ENCODE data around the gene RNF5. TPM values are rescaled to one million over a fixed set of nuclear protein-coding genes. Genes with fewer than 3 reads are reported as not detected.
"Not testable (repeated sequence)": the region's sequence is repeated elsewhere in the genome, so short reads cannot be mapped to it uniquely, and the experiment has no call there.

RNF5 gene
- total RNA-seq (10 to 100 TPM; 38.6 to 40.0 TPM), polyA plus RNA-seq (100 to 1,000 TPM; 102 to 117 (median 102) TPM), total RNA-seq (10.8 to 30.1 (median 24.9) reads per million in 6 experiments)

GRCh38 chr6:32177788-32178546, at the start of gene RNF5:
RNF5 (plus strand) TSS chr6:32178405; CDS start chr6:32178512, 107 bp downstream.
- Mint-ChIP-seq H3K27ac (peak within 1 kb of the TSS; percentile 95 to 100 (median 98)), H3K4me1 (peaks cover 45 to 84% (median 77%) of the 10 kb centered on the region in 4 donors), H3K27me3 (no peaks in the 10 kb centered on the region), H3K36me3 (peaks cover 0 to 42% (median 4%) of the 10 kb centered on the region in 3 donors), H3K4me3 (peak within 1 kb of the TSS; percentile 88 to 100 (median 94)), H3K9me3 (no peaks in the 10 kb centered on the region)
- DNase-seq (peak; percentile 81 to 99 (median 96)), ATAC-seq (peak; percentile 84 to 85)
- POLR2A ChIA-PET, result interaction anchor here (0.7 to 9.4 kb wide), 8 partner anchors 14 to 794 kb away, joined by 3 to 303 read pairs (median 10); partner anchors contain the start of genes ATF6B, EGFL8, FKBPL and GPSM3

- POLR2A ChIA-PET, result interaction anchor here (0.6 to 6.7 kb wide), 14 partner anchors 10 to 880 kb away, joined by 3 to 116 read pairs (median 6); partner anchors contain the start of genes AGPAT1, CSNK2B, DDX39B and GPANK1
- H3K9me3 Mint-ChIP-seq, result no peaks in the 10 kb centered on the region
- peak overlapping the region; percentile 90 to 99 (median 97) for H3K27ac Mint-ChIP-seq
- peaks cover 26 to 55% (median 54%) of the 10 kb centered on the region in 4 donors for H3K4me1 Mint-ChIP-seq
- DNase-seq (peak in 1 of 10 donors; percentile 37), ATAC-seq (no peak)
- H3K36me3 Mint-ChIP-seq, result peaks cover 5 to 24% (median 10%) of the 10 kb centered on the region in 3 donors
- peak overlapping the region in 9 of 10 donors; percentile 96 to 100 (median 98) for H3K4me3 Mint-ChIP-seq
- H3K27me3 Mint-ChIP-seq, result peaks cover 0 to under 1% (median 0%) of the 10 kb centered on the region in 5 donors
Observed at GRCh38 chr6:32128751-32129296, 49.4 kb upstream of the RNF5 start.

- H3K27ac Mint-ChIP-seq, result peak overlapping the region; percentile 90 to 99 (median 95)
- H3K36me3 Mint-ChIP-seq, result peaks cover 5 to 17% (median 5%) of the 10 kb centered on the region in 3 donors
- peaks cover 23 to 49% (median 49%) of the 10 kb centered on the region in 4 donors for H3K4me1 Mint-ChIP-seq
- DNase-seq, result peak in 1 of 10 donors; percentile 59
- POLR2A ChIA-PET, result interaction anchor here (0.6 to 6.7 kb wide), 13 partner anchors 11 to 843 kb away, joined by 3 to 116 read pairs (median 4); partner anchors contain the start of genes AGPAT1, GPSM3, PBX2 and PRRT1
- H3K27me3 Mint-ChIP-seq, result peaks cover 0 to 3% (median 0%) of the 10 kb centered on the region in 5 donors
- peak overlapping the region; percentile 90 to 98 (median 95) for H3K4me3 Mint-ChIP-seq
- ATAC-seq, result no peak
- no peaks in the 10 kb centered on the region for H3K9me3 Mint-ChIP-seq
Observed at GRCh38 chr6:32129297-32130088, 48.7 kb upstream of the RNF5 start.

- H3K27ac Mint-ChIP-seq, result peak overlapping the region in 3 of 10 donors; percentile 25 to 68 (median 50)
- POLR2A ChIA-PET, result interaction anchor here (0.9 to 6.7 kb wide), 5 partner anchors 21 to 159 kb away, joined by 3 to 116 read pairs (median 21); partner anchors contain the start of genes AGPAT1, DXO, GPSM3 and PBX2
- DNase-seq (peak in 1 of 10 donors; percentile 27), ATAC-seq (no peak)
- H3K27me3 Mint-ChIP-seq, result peaks cover 0 to 3% (median 0%) of the 10 kb centered on the region in 5 donors
- peak overlapping the region; percentile 9 to 72 (median 50) for H3K4me3 Mint-ChIP-seq
- peaks cover 17 to 38% (median 37%) of the 10 kb centered on the region in 4 donors for H3K4me1 Mint-ChIP-seq
- H3K9me3 Mint-ChIP-seq, result no peaks in the 10 kb centered on the region
- H3K36me3 Mint-ChIP-seq, result peaks cover 0 to 6% (median 0%) of the 10 kb centered on the region in 3 donors
Observed at GRCh38 chr6:32131439-32131948, 46.7 kb upstream of the RNF5 start.

GRCh38 chr6:32132110-32132509, 46.1 kb upstream of the RNF5 start:
- peak overlapping the region in 2 of 10 donors; percentile 11 to 22 for H3K27ac Mint-ChIP-seq
- H3K36me3 Mint-ChIP-seq, result peaks cover 0 to 3% (median 0%) of the 10 kb centered on the region in 3 donors
- POLR2A ChIA-PET, result interaction anchor here (0.9 to 6.7 kb wide), 2 partner anchors 23 to 61 kb away, joined by 3 to 116 read pairs; partner anchors contain the start of genes GPSM3 and PBX2
- peaks cover 0 to 3% (median 0%) of the 10 kb centered on the region in 5 donors for H3K27me3 Mint-ChIP-seq
- peak in 1 of 10 donors; percentile 15 for DNase-seq
- no peaks in the 10 kb centered on the region for H3K9me3 Mint-ChIP-seq
- ATAC-seq, result no peak
- peak overlapping the region in 4 of 10 donors; percentile 6 to 54 (median 27) for H3K4me3 Mint-ChIP-seq
- peaks cover 12 to 32% (median 31%) of the 10 kb centered on the region in 4 donors for H3K4me1 Mint-ChIP-seq

GRCh38 chr6:32133786-32134185, 44.4 kb upstream of the RNF5 start:
- ATAC-seq (no peak), DNase-seq (no peak)
- H3K27me3 Mint-ChIP-seq, result peaks cover 0 to 3% (median 0%) of the 10 kb centered on the region in 5 donors
- no peak overlapping the region for H3K4me3 Mint-ChIP-seq
- H3K4me1 Mint-ChIP-seq, result peaks cover 5 to 16% (median 15%) of the 10 kb centered on the region in 4 donors
- H3K36me3 Mint-ChIP-seq, result no peaks in the 10 kb centered on the region
- POLR2A ChIA-PET, result no interaction called here
- H3K27ac Mint-ChIP-seq, result no peak overlapping the region
- H3K9me3 Mint-ChIP-seq, result no peaks in the 10 kb centered on the region

GRCh38 chr6:32137454-32137853, 40.8 kb upstream of the RNF5 start:
- POLR2A ChIA-PET, result no interaction called here

GRCh38 chr6:32139590-32139989, 38.6 kb upstream of the RNF5 start:
- POLR2A ChIA-PET, result interaction anchor here (2.0 kb wide), 1 partner anchor 10 kb away, joined by 4 read pairs; the partner anchor contains the start of gene FKBPL
- Mint-ChIP-seq H3K27ac (no peak overlapping the region), H3K4me3 (no peak overlapping the region), H3K36me3 (no peaks in the 10 kb centered on the region), H3K4me1 (peaks cover 0 to 2% (median 0%) of the 10 kb centered on the region in 4 donors), H3K27me3 (peaks cover 0 to 8% (median 5%) of the 10 kb centered on the region in 5 donors), H3K9me3 (no peaks in the 10 kb centered on the region)
- DNase-seq, result no peak
- ATAC-seq, result no peak

More at GRCh38 chr6:32137454-32137853, 40.8 kb upstream of the RNF5 start:
- H3K4me3 Mint-ChIP-seq, result no peak overlapping the region
- H3K4me1 Mint-ChIP-seq, result peaks cover 0 to 2% (median 0%) of the 10 kb centered on the region in 4 donors
- no peak for DNase-seq
- no peaks in the 10 kb centered on the region for H3K9me3 Mint-ChIP-seq
- no peaks in the 10 kb centered on the region for H3K36me3 Mint-ChIP-seq
- ATAC-seq, result no peak
- H3K27ac Mint-ChIP-seq, result peak overlapping the region in 3 of 10 donors; percentile 1 to 19 (median 6)
- peaks cover 0 to 10% (median 6%) of the 10 kb centered on the region in 5 donors for H3K27me3 Mint-ChIP-seq

- no peak overlapping the region for H3K27ac Mint-ChIP-seq
- no peak for ATAC-seq
- H3K27me3 Mint-ChIP-seq, result peaks cover 0 to 8% (median 5%) of the 10 kb centered on the region in 5 donors
- no peak overlapping the region for H3K4me3 Mint-ChIP-seq
- H3K36me3 Mint-ChIP-seq, result no peaks in the 10 kb centered on the region
- peaks cover 0 to 2% (median 0%) of the 10 kb centered on the region in 4 donors for H3K4me1 Mint-ChIP-seq
- POLR2A ChIA-PET, result interaction anchor here (0.6 to 2.0 kb wide), 2 partner anchors 10 to 1515 kb away, joined by 4 read pairs; partner anchors contain the start of gene FKBPL
- DNase-seq, result peak in 1 of 10 donors; percentile 2
- no peaks in the 10 kb centered on the region for H3K9me3 Mint-ChIP-seq
Observed at GRCh38 chr6:32140420-32141046, 37.7 kb upstream of the RNF5 start.

- H3K36me3 Mint-ChIP-seq, ATAC-seq, POLR2A ChIA-PET: not testable (repeated sequence)
Observed at GRCh38 chr6:32144238-32144637, 34.0 kb upstream of the RNF5 start.

GRCh38 chr6:32146287-32146686, 31.9 kb upstream of the RNF5 start:
- Mint-ChIP-seq H3K9me3 (no peaks in the 10 kb centered on the region), H3K27me3 (peaks cover 0 to 39% (median 9%) of the 10 kb centered on the region in 5 donors), H3K27ac (peak overlapping the region in 1 of 10 donors; percentile 1), H3K4me1 (peaks cover 24 to 31% (median 30%) of the 10 kb centered on the region in 4 donors), H3K36me3 (peaks cover 0 to 5% (median 0%) of the 10 kb centered on the region in 3 donors), H3K4me3 (no peak overlapping the region)
- DNase-seq, result no peak
- no peak for ATAC-seq
- POLR2A ChIA-PET, result interaction anchor here (0.8 kb wide), 1 partner anchor 16 kb away, joined by 3 read pairs; the partner anchor contains the start of gene FKBPL

More at GRCh38 chr6:32144238-32144637, 34.0 kb upstream of the RNF5 start:
- H3K4me3 Mint-ChIP-seq, H3K27ac Mint-ChIP-seq, H3K9me3 Mint-ChIP-seq, DNase-seq: not testable (repeated sequence)
- H3K4me1 Mint-ChIP-seq, result peaks cover 12 to 19% (median 15%) of the 10 kb centered on the region in 4 donors
- H3K27me3 Mint-ChIP-seq, result peaks cover 0 to 29% (median 5%) of the 10 kb centered on the region in 5 donors

All from naive thymus-derived CD8-positive, alpha-beta T cell (primary cell).